Breast epithelium (tissue), 3 donors: ENCODE data around the gene ADAM12.

Source experiments
- CTCF ChIP-seq, 3 donors: fragments of 450-650 bp; IDR thresholded peaks; one replicate each; pipeline ENCODE4 v1.5.1; 2016 to 2017; ENCODE audit warnings: antibody characterized with exemption in 3 of 3, mild to moderate bottlenecking in 3 of 3, moderate library complexity in 3 of 3
- POLR2A ChIP-seq: fragments of 450-650 bp; IDR thresholded peaks from one replicate; pipeline ENCODE4 v1.6.1; 2016; ENCODE audit warnings: antibody characterized with exemption, mild to moderate bottlenecking, moderate library complexity
- POLR2AphosphoS5 ChIP-seq, 3 donors: sonication (generic); formaldehyde crosslinking; IDR thresholded peaks; one replicate each; pipeline ENCODE4 v1.6.1; 2017; ENCODE audit warnings: antibody characterized with exemption in 3 of 3

GRCh38 chr10:126090443-126090842 is 297.8 kb downstream of the ADAM12 start:
- no peak for TF ChIP-seq CTCF (IDR thresholded peaks at IDR 0.05)
- TF ChIP-seq POLR2AphosphoS5 (IDR thresholded peaks at IDR 0.05): no peak
- TF ChIP-seq POLR2A: no peak
